HG02884 (cell line): ENCODE results near the gene HOATZ.
A peak's percentile ranks its signal among the peaks of the same experiment; 100 is the strongest.

Experiments
- ATAC-seq: cut with Tn5 transposase; IDR thresholded peaks from one replicate; pipeline ENCODE4 v1.9.1; 2021; ENCODE audit warnings: mild to moderate bottlenecking, moderate library complexity; ENCODE audit not compliant: unreplicated experiment

HOATZ gene

GRCh38 chr11:111521135-111521534 lies 6.6 kb downstream of the HOATZ start:
- no peak for ATAC-seq

GRCh38 chr11:111522426-111522825 lies 7.8 kb downstream of the HOATZ start:
- no peak for ATAC-seq

- no peak for ATAC-seq
These were observed 8.8 kb downstream of the HOATZ start for GRCh38 chr11:111523343-111523742.

GRCh38 chr11:111524056-111524455 lies 9.5 kb downstream of the HOATZ start:
- no peak for ATAC-seq

- ATAC-seq = no peak
These were observed 10.9 kb downstream of the HOATZ start for GRCh38 chr11:111525456-111525855.

GRCh38 chr11:111526501-111526900 lies 11.9 kb downstream of the HOATZ start:
- ATAC-seq = peak; percentile 78

- no peak for ATAC-seq
These were observed 12.7 kb downstream of the HOATZ start for GRCh38 chr11:111527279-111527678.

GRCh38 chr11:111528557-111528956 lies 14.0 kb downstream of the HOATZ start:
- ATAC-seq = no peak

GRCh38 chr11:111530091-111530490 lies 15.5 kb downstream of the HOATZ start:
- no peak for ATAC-seq

- ATAC-seq = no peak
These were observed 16.6 kb downstream of the HOATZ start for GRCh38 chr11:111531136-111531535.

GRCh38 chr11:111531687-111532364 lies 17.2 kb downstream of the HOATZ start:
- peak; percentile 65 for ATAC-seq

- no peak for ATAC-seq
These were observed 17.8 kb downstream of the HOATZ start for GRCh38 chr11:111532365-111532709.

- no peak for ATAC-seq
These were observed 20.7 kb downstream of the HOATZ start for GRCh38 chr11:111535281-111535680.

GRCh38 chr11:111537336-111537860 lies 22.8 kb downstream of the HOATZ start:
- no peak for ATAC-seq

- ATAC-seq = no peak
These were observed 24.0 kb downstream of the HOATZ start for GRCh38 chr11:111538407-111539114.

- ATAC-seq = no peak
These were observed 25.0 kb downstream of the HOATZ start for GRCh38 chr11:111539426-111540113.

GRCh38 chr11:111540114-111540936 lies 25.7 kb downstream of the HOATZ start, which contains the start of gene LAYN:
LAYN (plus strand) TSS chr11:111540720; CDS start chr11:111540844, 124 bp downstream.
- no peak for ATAC-seq

GRCh38 chr11:111540937-111541253 lies 26.3 kb downstream of the HOATZ start:
- ATAC-seq = no peak

- ATAC-seq = no peak
These were observed 26.9 kb downstream of the HOATZ start for GRCh38 chr11:111541254-111542061.

- no peak for ATAC-seq
These were observed 28.2 kb downstream of the HOATZ start for GRCh38 chr11:111542606-111543275.
